ENCODE data around the gene POLD2.

GRCh38 chr7:44094365-44094764 is 29.0 kb downstream of the POLD2 start:
- TF ChIP-seq POLR2AphosphoS5 (IDR thresholded peaks at IDR 0.05; ENCODE audit: low read depth, low read length) (no peak), POLR2A (IDR thresholded peaks at IDR 0.05; ENCODE audit: low read depth, low read length) (no peak), TAF1 (IDR thresholded peaks at IDR 0.05; ENCODE audit: borderline replicate concordance, low read depth, low read length) (no peak)
